Osteocyte (in vitro differentiated cells): Measurements from ENCODE around the gene MCCD1. TPM values are rescaled to one million over a fixed set of nuclear protein-coding genes. Genes with fewer than 3 reads are reported as not detected.

Experiments
- DNase-seq: peaks from one replicate; pipeline ENCODE4 v3.0.0; 2021; ENCODE audit warnings: mixed read lengths; ENCODE audit not compliant: unreplicated experiment; ENCODE audit errors: extremely low spot score
- H3K27ac Mint-ChIP-seq: one replicate; pipeline ENCODE4 v1.8.0; 2021; ENCODE audit warnings: mild to moderate bottlenecking, mixed read lengths; ENCODE audit not compliant: unreplicated experiment
- H3K27me3 Mint-ChIP-seq: one replicate; pipeline ENCODE4 v1.8.0; 2021; ENCODE audit warnings: mixed read lengths; ENCODE audit not compliant: unreplicated experiment
- H3K36me3 Mint-ChIP-seq: one replicate; pipeline ENCODE4 v1.8.0; 2021; ENCODE audit warnings: mixed read lengths; ENCODE audit not compliant: unreplicated experiment
- H3K4me1 Mint-ChIP-seq: one replicate; pipeline ENCODE4 v1.8.0; 2021; ENCODE audit warnings: mixed read lengths; ENCODE audit not compliant: unreplicated experiment
- H3K4me3 Mint-ChIP-seq: one replicate; pipeline ENCODE4 v1.8.0; 2021; ENCODE audit warnings: mild to moderate bottlenecking, moderate library complexity, mixed read lengths; ENCODE audit not compliant: unreplicated experiment
- H3K9me3 Mint-ChIP-seq: one replicate; pipeline ENCODE4 v1.8.0; 2021; ENCODE audit warnings: mixed read lengths; ENCODE audit not compliant: unreplicated experiment
- CTCF ChIP-seq: fragments of 200-600 bp; sonication (generic); IDR thresholded peaks from 2 replicates; pipeline ENCODE4 v1.5.0; 2021; ENCODE audit warnings: antibody characterized with exemption, mild to moderate bottlenecking, moderate library complexity
- total RNA-seq: library from RNA; stranded (reverse); gene quantifications from 2 replicates; pipeline ENCODE4 v1.2.1, GENCODE V29; 2021

Gene MCCD1
- total RNA-seq, 1 donor from 2014 or later = not detected

- Mint-ChIP-seq H3K27me3 (no peaks in the 10 kb centered on the region), H3K36me3 (peaks cover 47% of the 10 kb centered on the region), H3K4me1 (peaks cover 8% of the 10 kb centered on the region), H3K27ac (no peak overlapping the region), H3K9me3 (no peaks in the 10 kb centered on the region), H3K4me3 (no peak overlapping the region)
- DNase-seq = no peak
- TF ChIP-seq CTCF = no peak
These were observed 1.9 kb downstream of the MCCD1 start for GRCh38 chr6:31530659-31531058.

DNA sequence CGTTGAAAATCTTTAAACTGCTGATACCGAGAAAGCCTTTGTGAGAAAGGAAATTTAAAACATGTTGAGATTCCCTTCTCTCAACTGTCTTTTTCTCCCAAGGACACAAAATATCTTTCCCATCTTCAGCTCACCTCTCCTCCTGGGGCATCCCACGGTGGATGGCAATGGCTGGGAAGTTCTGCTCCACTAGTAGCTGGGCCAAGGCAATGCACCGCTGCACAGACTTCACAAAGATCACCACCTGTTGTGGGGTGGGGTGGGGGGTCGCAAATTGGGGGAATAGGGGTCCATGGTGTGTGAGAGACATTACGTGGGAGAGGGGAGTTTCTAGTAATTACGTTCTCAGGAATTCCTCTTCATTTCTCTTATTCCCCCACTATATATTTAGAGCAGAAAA is 2.4 kb downstream of the MCCD1 start:
- H3K4me3 Mint-ChIP-seq = no peak overlapping the region
- no peaks in the 10 kb centered on the region for H3K27me3 Mint-ChIP-seq
- H3K9me3 Mint-ChIP-seq = no peaks in the 10 kb centered on the region
- DNase-seq = no peak
- peaks cover 4% of the 10 kb centered on the region for H3K4me1 Mint-ChIP-seq
- peaks cover 52% of the 10 kb centered on the region for H3K36me3 Mint-ChIP-seq
- no peak for TF ChIP-seq CTCF
- no peak overlapping the region for H3K27ac Mint-ChIP-seq

DNA sequence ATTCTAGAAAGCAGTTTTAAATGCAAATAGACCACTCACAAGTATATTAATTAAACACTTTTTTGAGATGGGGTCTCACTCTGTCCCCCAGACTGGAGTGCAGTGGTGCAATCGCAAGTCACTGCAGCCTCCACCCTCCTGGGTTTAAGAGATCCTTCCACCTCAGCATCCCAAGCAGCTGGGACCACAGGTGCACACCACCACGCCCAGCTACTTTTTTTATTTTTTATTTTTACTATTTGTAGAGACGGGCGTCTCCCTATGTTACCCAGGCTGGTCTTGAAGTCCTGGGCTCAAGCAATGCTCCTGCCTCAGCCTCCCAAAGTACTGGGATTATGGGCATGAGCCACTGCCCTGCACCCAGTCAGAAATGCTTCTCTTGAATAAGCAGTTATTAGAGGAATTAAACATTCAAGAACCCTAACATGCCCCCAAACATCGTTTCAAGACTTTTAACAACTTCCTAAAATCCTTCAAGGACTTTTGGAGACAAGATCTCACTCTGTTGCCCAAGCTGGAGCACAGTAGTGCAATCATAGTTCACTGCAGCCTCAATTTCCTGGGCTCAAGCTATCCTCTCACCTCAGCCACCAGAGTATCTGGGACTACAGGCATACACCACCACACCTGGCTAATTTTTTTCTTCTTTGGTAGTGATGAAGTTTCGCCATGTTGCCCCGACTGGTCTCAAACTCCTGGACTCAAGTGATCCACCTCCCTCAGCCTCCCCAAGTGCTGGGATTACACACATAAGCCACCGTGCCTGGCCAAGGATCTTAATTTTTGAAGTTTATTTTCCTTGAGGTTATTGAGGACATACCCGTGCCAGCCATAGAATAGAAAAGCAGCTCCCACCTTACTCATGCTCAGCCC is 3.2 kb downstream of the MCCD1 start:
- H3K36me3 Mint-ChIP-seq = peaks cover 58% of the 10 kb centered on the region
- no peak overlapping the region for H3K4me3 Mint-ChIP-seq
- TF ChIP-seq CTCF = no peak
- H3K27ac Mint-ChIP-seq = no peak overlapping the region
- H3K4me1 Mint-ChIP-seq = no peaks in the 10 kb centered on the region
- DNase-seq = no peak
- H3K27me3 Mint-ChIP-seq = no peaks in the 10 kb centered on the region
- no peaks in the 10 kb centered on the region for H3K9me3 Mint-ChIP-seq

GRCh38 chr6:31532644-31533454 is 4.1 kb downstream of the MCCD1 start:
- H3K27me3 Mint-ChIP-seq = no peaks in the 10 kb centered on the region
- no peak overlapping the region for H3K4me3 Mint-ChIP-seq
- H3K27ac Mint-ChIP-seq = no peak overlapping the region
- peaks cover 3% of the 10 kb centered on the region for H3K4me1 Mint-ChIP-seq
- DNase-seq = no peak
- H3K9me3 Mint-ChIP-seq = no peaks in the 10 kb centered on the region
- peaks cover 62% of the 10 kb centered on the region for H3K36me3 Mint-ChIP-seq
- no peak for TF ChIP-seq CTCF

- H3K27ac Mint-ChIP-seq = no peak overlapping the region
- H3K27me3 Mint-ChIP-seq = no peaks in the 10 kb centered on the region
- TF ChIP-seq CTCF = no peak
- H3K9me3 Mint-ChIP-seq = no peaks in the 10 kb centered on the region
- H3K4me3 Mint-ChIP-seq = no peak overlapping the region
- H3K4me1 Mint-ChIP-seq = peaks cover 6% of the 10 kb centered on the region
- DNase-seq = no peak
- H3K36me3 Mint-ChIP-seq = peaks cover 65% of the 10 kb centered on the region
These were observed 4.7 kb downstream of the MCCD1 start for GRCh38 chr6:31533455-31533841.
